HepG2 (cell line): ENCODE results near the gene SERPINB10. TPM values are rescaled to one million over a fixed set of nuclear protein-coding genes. Genes with fewer than 3 reads are reported as not detected.

Experiments
- RBM22 ChIP-seq: fragments of 200-400 bp; formaldehyde crosslinking; optimal IDR thresholded peaks from 2 replicates; pipeline ENCODE3; 2017; ENCODE audit warnings: mild to moderate bottlenecking, low read length, moderate library complexity
- ZBTB39 ChIP-seq: sonication (generic); formaldehyde crosslinking; IDR thresholded peaks from 2 replicates; pipeline ENCODE4 v1.5.0; 2020; ENCODE audit warnings: missing genetic modification reagents
- ZNF687 ChIP-seq: sonication (generic); formaldehyde crosslinking; IDR thresholded peaks from 2 replicates; pipeline ENCODE4 v1.5.1; 2020; ENCODE audit warnings: mild to moderate bottlenecking, missing genetic modification reagents, moderate library complexity
- ZXDC ChIP-seq: sonication (generic); formaldehyde crosslinking; IDR thresholded peaks from 2 replicates; pipeline ENCODE4 v1.5.0; 2020; ENCODE audit warnings: mild to moderate bottlenecking, missing genetic modification reagents
- polyA plus RNA-seq, 8 experiments: library from polyadenylated mRNA; depleted of rRNA in 3 of 8; stranded (reverse) in 7 of 8; unstranded in 1 of 8; fragments of >200 nt; fragmentation: Illumina TruSeq in 4 of 8; extraction: Trizol in 4 of 8; gene quantifications; 2 replicates each; pipeline versions ENCODE4 v1.2.1 to v1.2.3, GENCODE V29; 2011 to 2016; ENCODE audit warnings: low read depth in 4 of 8, missing spikeins in 1 of 8, mixed read lengths in 1 of 8; ENCODE audit not compliant: insufficient read depth in 1 of 8
- total RNA-seq, 5 experiments: library from RNA; depleted of rRNA; stranded (reverse); fragments of >200 nt; fragmentation: Illumina TruSeq; extraction: Trizol; gene quantifications; 2 replicates each; pipeline ENCODE4 v1.2.3, GENCODE V29; 2016; ENCODE audit warnings: low read depth in 1 of 5

SERPINB10 gene
- total and polyA plus RNA-seq, 2 of the 13 experiments (the other 11 are each of a cell fraction or from before 2014, with no cell fraction given) = not detected

- TF ChIP-seq ZXDC = no peak
- no peak for TF ChIP-seq ZNF687
- TF ChIP-seq ZBTB39 = no peak
- no peak for TF ChIP-seq RBM22
Observed at GRCh38 chr18:63872586-63872985, 35.2 kb upstream of the SERPINB10 start (continued).
